Stimulated activated CD8-positive, alpha-beta memory T cell treated with anti-CD3 and anti-CD28 coated beads, Interleukin-12 subunit alpha, Interleukin-12 subunit beta, amount 100 ng/mL, for 24 hours (primary cell): ENCODE measurements around the gene WBP2NL.
"Not testable (repeated sequence)": the region's sequence is repeated elsewhere in the genome, so short reads cannot be mapped to it uniquely, and the experiment has no call there.

Experiments
- DNase-seq: peaks from one replicate; pipeline ENCODE4 v3.0.0-alpha.2; 2020; ENCODE audit errors: extremely low read depth

Gene WBP2NL

GRCh38 chr22:42033263-42034181 lies 34.9 kb downstream of the WBP2NL start:
- no peak for DNase-seq

GRCh38 chr22:42035256-42035655 lies 36.7 kb downstream of the WBP2NL start:
- DNase-seq, result no peak

GRCh38 chr22:42039271-42039670 lies 40.7 kb downstream of the WBP2NL start:
- DNase-seq, result no peak

GRCh38 chr22:42041784-42042183 lies 43.2 kb downstream of the WBP2NL start:
- DNase-seq, result no peak

GRCh38 chr22:42050641-42051180 lies 52.1 kb downstream of the WBP2NL start:
- DNase-seq, result no peak

- DNase-seq, result no peak
These were observed 54.2 kb downstream of the WBP2NL start for GRCh38 chr22:42052765-42053164.

GRCh38 chr22:42056757-42057511 lies 58.3 kb downstream of the WBP2NL start:
- DNase-seq, result no peak

GRCh38 chr22:42060489-42060888 lies 61.9 kb downstream of the WBP2NL start:
- DNase-seq, result no peak

GRCh38 chr22:42061041-42061440 lies 62.5 kb downstream of the WBP2NL start:
- no peak for DNase-seq

- no peak for DNase-seq
These were observed 64.0 kb downstream of the WBP2NL start for GRCh38 chr22:42062506-42063170.

GRCh38 chr22:42064629-42065028 lies 66.0 kb downstream of the WBP2NL start:
- DNase-seq, result no peak

- DNase-seq, result no peak
These were observed 67.0 kb downstream of the WBP2NL start for GRCh38 chr22:42065438-42066125.

- DNase-seq, result no peak
These were observed 67.7 kb downstream of the WBP2NL start for GRCh38 chr22:42066126-42066761.

- no peak for DNase-seq
These were observed 68.3 kb downstream of the WBP2NL start for GRCh38 chr22:42066937-42067336.

- DNase-seq, result no peak
These were observed 69.2 kb downstream of the WBP2NL start for GRCh38 chr22:42067671-42068251.

GRCh38 chr22:42068291-42068690 lies 69.7 kb downstream of the WBP2NL start:
- DNase-seq, result no peak

GRCh38 chr22:42069801-42070516 lies 71.4 kb downstream of the WBP2NL start:
- no peak for DNase-seq

GRCh38 chr22:42070517-42071422 lies 72.2 kb downstream of the WBP2NL start, which contains the start of gene NAGA:
NAGA (minus strand) TSS chr22:42070812; CDS start chr22:42070297, 515 bp downstream.
- DNase-seq, result peak; percentile 84

GRCh38 chr22:42071508-42071907 lies 72.9 kb downstream of the WBP2NL start:
- DNase-seq, result not testable (repeated sequence)
